DND-41 (cell line): ENCODE results near the gene PPP3R1.

Source experiments
- ATAC-seq: fragments of 200-7000 bp; cut with Tn5 transposase; 3 replicates; pipeline ENCODE4 v1.9.1; 2021; ENCODE audit warnings: low read depth; ENCODE audit not compliant: insufficient read depth
- DNase-seq: peaks from one replicate; pipeline ENCODE4 v3.0.0-alpha.2; 2020
- H2AFZ ChIP-seq: 2 replicates; pipeline ENCODE4 v1.6.0; 2012; ENCODE audit warnings: low read depth, low read length
- H3K27ac ChIP-seq: 2 replicates; pipeline ENCODE4 v1.5.1; 2012; ENCODE audit warnings: low read length, inconsistent platforms
- H3K27me3 ChIP-seq: fragments of 200-600 bp; sonication (generic); 2 replicates; pipeline ENCODE4 v1.6.0; 2012; ENCODE audit warnings: low read length, mild to moderate bottlenecking, inconsistent platforms; ENCODE audit not compliant: insufficient read depth, poor library complexity
- H3K36me3 ChIP-seq: 2 replicates; pipeline ENCODE4 v1.5.1; 2012; ENCODE audit warnings: low read length, inconsistent platforms; ENCODE audit not compliant: insufficient read depth
- H3K4me1 ChIP-seq: 2 replicates; pipeline ENCODE4 v1.5.1; 2012; ENCODE audit warnings: mild to moderate bottlenecking, low read length; ENCODE audit not compliant: insufficient read depth
- H3K4me2 ChIP-seq: 2 replicates; pipeline ENCODE4 v1.6.0; 2012; ENCODE audit warnings: mild to moderate bottlenecking, moderate library complexity, low read length, inconsistent platforms; ENCODE audit not compliant: insufficient read depth
- H3K4me3 ChIP-seq, 2 experiments: fragments of 200-600 bp in 1 of 2; shearing (Covaris generic) in 1 of 2; 2 replicates each; pipeline ENCODE4 v1.5.1; 2012 to 2016; ENCODE audit warnings: inconsistent platforms in 2 of 2, low read length in 2 of 2, mild to moderate bottlenecking in 2 of 2, low read depth in 1 of 2, moderate library complexity in 1 of 2
- H3K79me2 ChIP-seq: 2 replicates; pipeline ENCODE4 v1.6.0; 2012; ENCODE audit warnings: low read length, inconsistent platforms; ENCODE audit not compliant: insufficient read depth
- H3K9ac ChIP-seq: 2 replicates; pipeline ENCODE4 v1.6.0; 2012; ENCODE audit warnings: low read depth, mild to moderate bottlenecking, inconsistent platforms, low read length, moderate library complexity
- H3K9me3 ChIP-seq: 2 replicates; pipeline ENCODE4 v1.5.1; 2012; ENCODE audit warnings: low read length, moderate library complexity, mild to moderate bottlenecking, inconsistent platforms; ENCODE audit not compliant: insufficient read depth, severe bottlenecking
- H4K20me1 ChIP-seq: 2 replicates; pipeline ENCODE4 v1.6.0; 2012; ENCODE audit warnings: low read length; ENCODE audit not compliant: insufficient read depth
- EZH2 ChIP-seq: IDR thresholded peaks from 3 replicates; pipeline ENCODE4 v1.6.1; 2012; ENCODE audit warnings: borderline replicate concordance, low read depth, mild to moderate bottlenecking, moderate library complexity, low read length, inconsistent platforms; ENCODE audit not compliant: severe bottlenecking
- TF ChIP-seq, protein P1 (sequence below): IDR thresholded peaks from 2 replicates; pipeline ENCODE4 v1.5.1; 2012; ENCODE audit warnings: borderline replicate concordance, low read length, moderate library complexity, mild to moderate bottlenecking; ENCODE audit not compliant: poor library complexity, severe bottlenecking; ENCODE audit errors: extremely low read depth

Gene PPP3R1, protein sequence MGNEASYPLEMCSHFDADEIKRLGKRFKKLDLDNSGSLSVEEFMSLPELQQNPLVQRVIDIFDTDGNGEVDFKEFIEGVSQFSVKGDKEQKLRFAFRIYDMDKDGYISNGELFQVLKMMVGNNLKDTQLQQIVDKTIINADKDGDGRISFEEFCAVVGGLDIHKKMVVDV

DNA sequence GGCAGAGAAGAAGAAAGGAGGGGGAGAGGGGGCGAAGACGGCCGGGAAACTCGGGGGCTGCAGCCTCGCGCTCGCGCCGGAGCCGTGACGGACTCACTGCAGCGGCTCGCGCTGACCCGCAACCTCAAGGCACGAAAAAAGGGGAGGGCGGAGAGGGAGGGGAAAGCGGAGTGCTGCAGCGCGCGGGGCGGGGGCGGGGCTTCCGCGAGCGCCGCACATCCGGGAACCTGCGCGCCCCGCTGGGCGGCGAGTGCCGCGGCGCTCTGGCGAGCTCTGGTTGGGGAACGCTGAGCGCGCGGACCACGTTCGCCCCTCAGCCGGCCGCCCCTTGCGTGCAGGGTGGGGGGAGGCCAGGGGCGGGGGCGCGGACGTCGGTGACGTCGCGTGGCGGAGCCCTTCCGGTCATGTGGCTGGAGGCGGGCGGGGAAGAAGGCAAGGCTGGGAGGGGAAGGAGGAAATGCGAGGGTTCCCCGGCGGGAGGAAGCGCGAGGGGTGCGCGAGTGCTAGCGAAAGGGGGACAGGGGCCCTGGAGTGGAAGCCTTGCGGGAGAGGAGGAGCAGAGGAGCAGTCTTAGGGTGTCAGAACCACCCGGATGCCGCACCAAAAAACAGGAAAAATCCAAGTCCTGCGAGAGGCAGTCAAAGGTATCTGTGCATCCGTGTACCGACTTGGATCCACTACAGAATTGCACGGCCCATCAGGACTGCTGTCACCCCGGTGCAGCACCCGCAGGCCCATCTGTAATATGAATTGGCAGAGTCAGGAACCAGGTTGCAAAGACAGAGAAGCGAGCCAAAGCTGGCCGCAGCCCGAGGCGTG, at the start of gene PPP3R1:
PPP3R1 (minus strand) TSS at position 133 of the 819 bp plus-strand sequence. CDS start 405 bp downstream, outside the sequence.
- TF ChIP-seq, protein P1, sequence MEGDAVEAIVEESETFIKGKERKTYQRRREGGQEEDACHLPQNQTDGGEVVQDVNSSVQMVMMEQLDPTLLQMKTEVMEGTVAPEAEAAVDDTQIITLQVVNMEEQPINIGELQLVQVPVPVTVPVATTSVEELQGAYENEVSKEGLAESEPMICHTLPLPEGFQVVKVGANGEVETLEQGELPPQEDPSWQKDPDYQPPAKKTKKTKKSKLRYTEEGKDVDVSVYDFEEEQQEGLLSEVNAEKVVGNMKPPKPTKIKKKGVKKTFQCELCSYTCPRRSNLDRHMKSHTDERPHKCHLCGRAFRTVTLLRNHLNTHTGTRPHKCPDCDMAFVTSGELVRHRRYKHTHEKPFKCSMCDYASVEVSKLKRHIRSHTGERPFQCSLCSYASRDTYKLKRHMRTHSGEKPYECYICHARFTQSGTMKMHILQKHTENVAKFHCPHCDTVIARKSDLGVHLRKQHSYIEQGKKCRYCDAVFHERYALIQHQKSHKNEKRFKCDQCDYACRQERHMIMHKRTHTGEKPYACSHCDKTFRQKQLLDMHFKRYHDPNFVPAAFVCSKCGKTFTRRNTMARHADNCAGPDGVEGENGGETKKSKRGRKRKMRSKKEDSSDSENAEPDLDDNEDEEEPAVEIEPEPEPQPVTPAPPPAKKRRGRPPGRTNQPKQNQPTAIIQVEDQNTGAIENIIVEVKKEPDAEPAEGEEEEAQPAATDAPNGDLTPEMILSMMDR, result no peak
- no peak for TF ChIP-seq EZH2
- H3K9ac ChIP-seq, result peak within 1 kb of the TSS; percentile 74
- DNase-seq (peak; percentile 96), ATAC-seq (peak; percentile 84)
- peaks cover 21% of the 10 kb centered on the region for H3K36me3 ChIP-seq
- H3K9me3 ChIP-seq, result no peaks in the 10 kb centered on the region
- peaks cover 60% of the 10 kb centered on the region for H3K4me1 ChIP-seq
- peaks cover 33% of the 10 kb centered on the region for H4K20me1 ChIP-seq
- H3K79me2 ChIP-seq, result peaks cover 59% of the 10 kb centered on the region
- H3K27ac ChIP-seq, result peak within 1 kb of the TSS; percentile 92
- H3K4me3 ChIP-seq, result peak within 1 kb of the TSS; percentile 50 to 80
- H3K4me2 ChIP-seq, result peak within 1 kb of the TSS; percentile 85
- H3K27me3 ChIP-seq, result no peaks in the 10 kb centered on the region
- peak within 1 kb of the TSS; percentile 98 for H2AFZ ChIP-seq

DNA sequence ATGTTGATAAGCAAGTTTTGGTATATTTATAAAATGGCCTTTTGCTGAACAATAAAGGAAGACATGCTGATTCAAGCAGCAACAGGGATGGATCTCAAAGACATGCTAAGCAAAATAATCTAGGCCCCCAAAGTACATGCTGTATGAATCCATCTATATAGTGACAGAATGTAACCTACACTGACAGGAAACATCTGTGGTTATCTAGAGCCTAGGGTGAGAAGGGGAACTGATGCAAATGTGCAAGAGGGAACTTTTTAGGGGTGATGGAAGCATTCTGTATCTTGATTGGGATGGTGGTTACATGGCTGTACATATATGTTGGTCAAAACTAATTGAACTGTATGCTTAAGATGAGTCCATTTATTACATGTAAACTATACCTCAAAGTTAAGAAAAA, 43.2 kb upstream of the PPP3R1 start:
- no peak for TF ChIP-seq EZH2
- TF ChIP-seq, protein P1, result no peak
- H3K36me3 ChIP-seq, result no peaks in the 10 kb centered on the region
- DNase-seq (no peak), ATAC-seq (no peak)
- no peaks in the 10 kb centered on the region for H3K79me2 ChIP-seq
- H3K4me3 ChIP-seq, result no peak overlapping the region
- no peaks in the 10 kb centered on the region for H4K20me1 ChIP-seq
- no peak overlapping the region for H3K4me2 ChIP-seq
- H3K9ac ChIP-seq, result no peak overlapping the region
- no peak overlapping the region for H2AFZ ChIP-seq
- H3K4me1 ChIP-seq, result no peaks in the 10 kb centered on the region
- H3K27ac ChIP-seq, result no peak overlapping the region
- H3K9me3 ChIP-seq, result no peaks in the 10 kb centered on the region
- H3K27me3 ChIP-seq, result no peaks in the 10 kb centered on the region

GRCh38 chr2:68294913-68295312, 42.6 kb upstream of the PPP3R1 start:
- ATAC-seq (no peak), DNase-seq (no peak)
- no peaks in the 10 kb centered on the region for H4K20me1 ChIP-seq
- H3K4me1 ChIP-seq, result no peaks in the 10 kb centered on the region
- H3K36me3 ChIP-seq, result no peaks in the 10 kb centered on the region
- H3K9me3 ChIP-seq, result no peaks in the 10 kb centered on the region
- no peak overlapping the region for H2AFZ ChIP-seq
- H3K9ac ChIP-seq, result no peak overlapping the region
- no peak overlapping the region for H3K4me3 ChIP-seq
- no peaks in the 10 kb centered on the region for H3K27me3 ChIP-seq
- no peaks in the 10 kb centered on the region for H3K79me2 ChIP-seq
- H3K27ac ChIP-seq, result no peak overlapping the region
- H3K4me2 ChIP-seq, result no peak overlapping the region
- TF ChIP-seq, protein P1, result no peak
- no peak for TF ChIP-seq EZH2
